Neuronal stem cell (in vitro differentiated cells): ENCODE data around the gene BRMS1.
A peak's percentile ranks its signal among the peaks of the same experiment; 100 is the strongest.
"Not testable (repeated sequence)": the region's sequence is repeated elsewhere in the genome, so short reads cannot be mapped to it uniquely, and the experiment has no call there.

Experiments
- DNase-seq: peaks from one replicate; pipeline ENCODE4 v3.0.0-alpha.2; 2013; ENCODE audit warnings: low spot score
- H2AFZ ChIP-seq: one replicate; pipeline ENCODE4 v1.6.1; 2013; ENCODE audit warnings: mild to moderate bottlenecking, low read length, inconsistent platforms
- H2AK5ac ChIP-seq: 2 replicates; pipeline ENCODE4 v1.6.1; 2013; ENCODE audit warnings: low read depth, mild to moderate bottlenecking, inconsistent platforms, low read length, moderate library complexity, mixed read lengths
- H2BK120ac ChIP-seq: 2 replicates; pipeline ENCODE4 v1.6.1; 2013; ENCODE audit warnings: low read depth, mild to moderate bottlenecking, inconsistent platforms, low read length, moderate library complexity, mixed read lengths
- H2BK12ac ChIP-seq: one replicate; pipeline ENCODE4 v1.6.1; 2013; ENCODE audit warnings: low read length, inconsistent platforms
- H2BK15ac ChIP-seq: 2 replicates; pipeline ENCODE4 v1.6.1; 2013; ENCODE audit warnings: mild to moderate bottlenecking, low read length, inconsistent platforms, mixed read lengths
- H2BK5ac ChIP-seq: one replicate; pipeline ENCODE4 v1.6.1; 2013; ENCODE audit warnings: inconsistent platforms, mild to moderate bottlenecking, low read length, moderate library complexity
- H3K14ac ChIP-seq: one replicate; pipeline ENCODE4 v1.6.1; 2013; ENCODE audit warnings: low read length, inconsistent platforms
- H3K18ac ChIP-seq: 2 replicates; pipeline ENCODE4 v1.6.1; 2013; ENCODE audit warnings: low read length, inconsistent platforms
- H3K23ac ChIP-seq: 2 replicates; pipeline ENCODE4 v1.6.1; 2013; ENCODE audit warnings: low read depth, mild to moderate bottlenecking, mixed read lengths, low read length, inconsistent platforms; ENCODE audit not compliant: poor library complexity
- H3K27ac ChIP-seq: replicated peaks from 3 replicates; pipeline ENCODE4 v1.5.1; 2013; ENCODE audit warnings: low read length, inconsistent platforms
- H3K27me3 ChIP-seq, 3 experiments: 2 replicates each; pipeline ENCODE4 v1.6.1; 2013; ENCODE audit warnings: low read length in 3 of 3, mild to moderate bottlenecking in 2 of 3, inconsistent platforms in 1 of 3, low read depth in 1 of 3, mixed read lengths in 1 of 3, moderate library complexity in 1 of 3; ENCODE audit not compliant: control insufficient read depth in 3 of 3, insufficient read depth in 3 of 3
- H3K36me3 ChIP-seq, 2 donors: replicated peaks in 1 of 2; 2 replicates each; pipeline ENCODE4 v1.6.1; 2013; ENCODE audit warnings: low read length in 2 of 2; ENCODE audit not compliant: control insufficient read depth in 2 of 2, insufficient read depth in 2 of 2
- H3K4ac ChIP-seq: 2 replicates; pipeline ENCODE4 v1.6.1; 2013; ENCODE audit warnings: inconsistent platforms, mild to moderate bottlenecking, low read length, moderate library complexity
- H3K4me1 ChIP-seq, 2 donors: 1 replicate in 1 of 2; 2 replicates in 1 of 2; pipeline ENCODE4 v1.6.1; 2013; ENCODE audit warnings: low read length in 2 of 2, low read depth in 1 of 2; ENCODE audit not compliant: control insufficient read depth in 2 of 2, insufficient read depth in 1 of 2
- H3K4me2 ChIP-seq: one replicate; pipeline ENCODE4 v1.6.1; 2013; ENCODE audit warnings: mild to moderate bottlenecking, low read length, inconsistent platforms; ENCODE audit not compliant: insufficient read depth, poor library complexity, severe bottlenecking
- H3K4me3 ChIP-seq, 2 donors: 2 replicates each; pipeline ENCODE4 v1.5.1; 2013; ENCODE audit warnings: low read length in 2 of 2, mild to moderate bottlenecking in 2 of 2, inconsistent platforms in 1 of 2, moderate library complexity in 1 of 2
- H3K79me1 ChIP-seq: one replicate; pipeline ENCODE4 v1.6.1; 2013; ENCODE audit warnings: low read depth, mild to moderate bottlenecking, inconsistent platforms, low read length, moderate library complexity
- H3K9ac ChIP-seq: one replicate; pipeline ENCODE4 v1.6.1; 2013; ENCODE audit warnings: mild to moderate bottlenecking, low read depth, low read length, inconsistent platforms; ENCODE audit not compliant: poor library complexity
- H3K9me3 ChIP-seq, 2 donors: replicated peaks in 1 of 2; 2 replicates each; pipeline versions ENCODE3 to v1.6.1; 2013; ENCODE audit warnings: low read length in 2 of 2, mild to moderate bottlenecking in 2 of 2, inconsistent platforms in 1 of 2, low read depth in 1 of 2, mixed read lengths in 1 of 2, moderate library complexity in 1 of 2; ENCODE audit not compliant: control insufficient read depth in 2 of 2, insufficient read depth in 1 of 2
- H4K8ac ChIP-seq: one replicate; pipeline ENCODE4 v1.6.1; 2013; ENCODE audit warnings: low read depth, mild to moderate bottlenecking, inconsistent platforms, low read length, moderate library complexity
- H4K91ac ChIP-seq: one replicate; pipeline ENCODE4 v1.6.1; 2013; ENCODE audit warnings: low read length, low read depth, mild to moderate bottlenecking, inconsistent platforms; ENCODE audit not compliant: poor library complexity
- WGBS, 2 donors: extraction: QIAGEN DNeasy Blood & Tissue Kit; methylation state at CpG; one replicate each; pipeline ENCODE4 v1.1.7; 2013; ENCODE audit warnings: missing lambda C conversion rate in 2 of 2, mixed read lengths in 1 of 2; ENCODE audit not compliant: insufficient read length in 2 of 2, insufficient replicate concordance in 1 of 2; ENCODE audit errors: extremely low coverage in 2 of 2; 5-methylcytosine and 5-hydroxymethylcytosine counted together

BRMS1 gene

GRCh38 chr11:66386171-66387069, 41.5 kb upstream of the BRMS1 start:
- peak; percentile 87 for DNase-seq
- H2AFZ ChIP-seq: peak overlapping the region; percentile 91
- no peaks in the 10 kb centered on the region for H3K4me1 ChIP-seq
- peak overlapping the region in 1 of 2 donors; percentile 31 for H3K4me3 ChIP-seq
- H2BK5ac ChIP-seq: no peak overlapping the region
- peaks cover 0 to 11% (median 0%) of the 10 kb centered on the region in 3 experiments for H3K27me3 ChIP-seq
- no peak overlapping the region for H2BK12ac ChIP-seq
- H3K79me1 ChIP-seq: no peaks in the 10 kb centered on the region
- H3K27ac ChIP-seq: no peak overlapping the region
- H3K14ac ChIP-seq: no peak overlapping the region
- H3K36me3 ChIP-seq: no peaks in the 10 kb centered on the region
- no peak overlapping the region for H2BK15ac ChIP-seq
- no peaks in the 10 kb centered on the region for H3K9me3 ChIP-seq
- WGBS, 2 donors: no CpG with 5 or more reads among the region's 20 CpGs
- H3K9ac ChIP-seq: no peak overlapping the region
- H3K23ac ChIP-seq: no peak overlapping the region
- H2BK120ac ChIP-seq: no peak overlapping the region
- peak overlapping the region; percentile 23 for H3K4me2 ChIP-seq
- H2AK5ac ChIP-seq: no peak overlapping the region
- H4K8ac ChIP-seq: no peak overlapping the region
- no peak overlapping the region for H4K91ac ChIP-seq
- no peak overlapping the region for H3K18ac ChIP-seq
- no peak overlapping the region for H3K4ac ChIP-seq

DNA sequence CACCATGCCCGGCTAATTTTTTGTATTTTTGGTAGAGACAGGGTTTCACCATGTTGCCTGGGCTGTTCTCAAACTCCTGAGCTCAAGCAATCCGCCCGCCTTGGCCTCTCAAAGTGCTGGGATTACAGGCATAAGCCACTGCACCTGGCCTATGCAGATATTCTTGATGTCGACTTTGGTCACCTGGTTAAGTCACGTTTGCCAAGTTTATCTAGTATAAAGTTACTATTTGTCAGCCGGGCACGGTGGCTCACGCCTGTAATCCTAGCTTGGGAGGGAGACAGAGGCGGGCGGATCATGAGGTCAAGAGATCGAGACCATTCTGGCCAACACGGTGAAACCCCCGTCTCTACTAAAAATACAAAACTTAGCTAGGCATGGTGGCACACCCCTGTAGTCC, 39.4 kb upstream of the BRMS1 start:
- H4K8ac ChIP-seq, H2AFZ ChIP-seq, H3K4me1 ChIP-seq, H3K14ac ChIP-seq, H2BK15ac ChIP-seq, H3K18ac ChIP-seq, H2BK120ac ChIP-seq, H3K36me3 ChIP-seq, H2BK12ac ChIP-seq, H3K4ac ChIP-seq, H3K27ac ChIP-seq, H3K4me2 ChIP-seq, H3K79me1 ChIP-seq, H3K23ac ChIP-seq, H4K91ac ChIP-seq, H2BK5ac ChIP-seq, H3K9ac ChIP-seq, H3K4me3 ChIP-seq, H2AK5ac ChIP-seq, DNase-seq, H3K9me3 ChIP-seq: not testable (repeated sequence)
- WGBS, 2 donors: no CpG with 5 or more reads among the region's 13 CpGs
- H3K27me3 ChIP-seq: peaks cover 0 to 11% (median 0%) of the 10 kb centered on the region in 3 experiments

GRCh38 chr11:66380264-66380663, 35.4 kb upstream of the BRMS1 start:
- not testable (repeated sequence) for H3K4me3 ChIP-seq, H3K4me2 ChIP-seq, H2BK15ac ChIP-seq, H3K14ac ChIP-seq, H3K9ac ChIP-seq, H3K27ac ChIP-seq, H4K8ac ChIP-seq, H2BK12ac ChIP-seq, DNase-seq, H2BK120ac ChIP-seq, H3K36me3 ChIP-seq, H3K27me3 ChIP-seq, H3K4me1 ChIP-seq, H2AK5ac ChIP-seq, H3K18ac ChIP-seq, H3K23ac ChIP-seq, H3K9me3 ChIP-seq, H4K91ac ChIP-seq, H3K79me1 ChIP-seq, H2BK5ac ChIP-seq, H3K4ac ChIP-seq
- H2AFZ ChIP-seq: peak overlapping the region; percentile 8
- no CpG with 5 or more reads among the region's 7 CpGs for WGBS, 2 donors

DNA sequence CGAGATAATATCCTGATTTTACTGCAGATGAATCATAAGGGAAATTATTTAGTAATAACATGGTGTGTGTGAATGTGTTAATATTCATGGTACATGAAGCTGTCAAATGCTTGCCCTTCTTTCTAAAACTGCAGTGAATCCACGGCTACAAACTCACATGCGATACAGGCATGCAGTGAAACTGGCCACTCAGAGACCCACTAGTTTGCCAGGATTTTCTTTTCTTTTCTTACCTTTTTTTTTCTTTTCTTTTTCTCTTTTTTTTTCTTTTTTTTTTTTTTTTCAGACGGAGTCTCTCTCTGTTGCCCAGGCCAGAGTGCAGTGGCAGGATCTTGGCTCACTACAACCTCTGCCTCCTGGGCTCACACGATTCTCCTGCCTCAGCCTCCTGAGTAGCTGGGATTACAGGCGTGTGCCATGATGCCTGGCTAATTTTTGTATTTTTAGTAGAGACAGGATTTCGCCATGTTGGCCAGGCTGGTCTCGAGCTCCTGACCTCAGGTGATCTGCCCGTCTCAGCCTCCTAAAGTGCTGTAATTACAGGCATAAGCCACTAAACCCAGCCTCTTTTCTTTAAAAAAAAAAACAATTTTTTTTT, 28.9 kb upstream of the BRMS1 start:
- not testable (repeated sequence) for H2BK12ac ChIP-seq, H3K14ac ChIP-seq, H3K79me1 ChIP-seq, H3K23ac ChIP-seq, H4K91ac ChIP-seq, H2BK120ac ChIP-seq, H4K8ac ChIP-seq, H2AK5ac ChIP-seq, H3K4me3 ChIP-seq, H3K9me3 ChIP-seq, H3K9ac ChIP-seq, H2BK15ac ChIP-seq, H2AFZ ChIP-seq, H3K27me3 ChIP-seq, H3K4ac ChIP-seq, H3K27ac ChIP-seq, H2BK5ac ChIP-seq, DNase-seq, H3K18ac ChIP-seq, H3K4me2 ChIP-seq
- H3K36me3 ChIP-seq: peaks cover 0 to 10% of the 10 kb centered on the region in 2 donors
- no CpG with 5 or more reads among the region's 9 CpGs for WGBS, 2 donors
- H3K4me1 ChIP-seq: peaks cover 10 to 18% of the 10 kb centered on the region in 2 donors
